HepG2 (cell line): ENCODE data around the gene DIPK1B. TPM values are rescaled to one million over a fixed set of nuclear protein-coding genes. Genes with fewer than 3 reads are reported as not detected.

Experiments
- EED ChIP-seq: sonication (generic); formaldehyde crosslinking; IDR thresholded peaks from 2 replicates; pipeline ENCODE4 v1.5.0; 2020; ENCODE audit warnings: mild to moderate bottlenecking, missing genetic modification reagents
- GABPB1 ChIP-seq: IDR thresholded peaks from 2 replicates; pipeline ENCODE4 v1.6.1; 2016; ENCODE audit warnings: mild to moderate bottlenecking, missing genetic modification reagents, moderate library complexity, missing compliant biosample characterization
- KAT2B ChIP-seq: fragments of 150-350 bp; IDR thresholded peaks from 2 replicates; pipeline ENCODE4 v1.6.1; 2014; ENCODE audit warnings: low read depth, low read length, borderline replicate concordance
- KLF16 ChIP-seq, 2 experiments: sonication (generic) in 1 of 2; formaldehyde crosslinking in 1 of 2; IDR thresholded peaks; 2 replicates each; pipeline versions ENCODE4 v1.6.1 to v1.8.0; 2016 to 2023; ENCODE audit warnings: missing genetic modification reagents in 2 of 2, missing compliant biosample characterization in 1 of 2
- MATR3 ChIP-seq: sonication (generic); formaldehyde crosslinking; IDR thresholded peaks from 2 replicates; pipeline ENCODE4 v1.4.0; 2020; ENCODE audit warnings: missing genetic modification reagents
- MTF2 ChIP-seq: sonication (generic); formaldehyde crosslinking; IDR thresholded peaks from 2 replicates; pipeline ENCODE4 v1.5.0; 2020; ENCODE audit warnings: missing genetic modification reagents, borderline replicate concordance
- MZF1 ChIP-seq: sonication (generic); formaldehyde crosslinking; IDR thresholded peaks from 2 replicates; pipeline ENCODE4 v1.8.1; 2023; ENCODE audit warnings: mild to moderate bottlenecking, missing genetic modification reagents, borderline replicate concordance
- NFYC ChIP-seq: IDR thresholded peaks from 2 replicates; pipeline ENCODE4 v1.6.1; 2016; ENCODE audit warnings: missing genetic modification reagents, missing compliant biosample characterization
- RNF2 ChIP-seq: fragments of 450-650 bp; conservative IDR thresholded peaks from 2 replicates; pipeline ENCODE4 v1.6.1; 2016; ENCODE audit warnings: low read depth
- SOX5 ChIP-seq: IDR thresholded peaks from 2 replicates; pipeline ENCODE4 v1.6.1; 2016; ENCODE audit warnings: borderline replicate concordance
- SRSF1 ChIP-seq: fragments of 200-400 bp; formaldehyde crosslinking; optimal IDR thresholded peaks from 2 replicates; pipeline ENCODE3; 2017; ENCODE audit warnings: mild to moderate bottlenecking, low read depth, low read length, moderate library complexity
- TGIF2 ChIP-seq: IDR thresholded peaks from 2 replicates; pipeline ENCODE4 v1.6.1; 2016; ENCODE audit warnings: control low read depth, missing compliant biosample characterization
- ZNF3 ChIP-seq: IDR thresholded peaks from 2 replicates; pipeline ENCODE4 v1.7.0; 2017; ENCODE audit warnings: inconsistent platforms
- ZNF501 ChIP-seq: sonication (generic); formaldehyde crosslinking; IDR thresholded peaks from 2 replicates; pipeline ENCODE4 v1.5.1; 2020; ENCODE audit warnings: mild to moderate bottlenecking, moderate library complexity, missing genetic modification reagents
- ZNF724P ChIP-seq: sonication (generic); formaldehyde crosslinking; IDR thresholded peaks from 2 replicates; pipeline ENCODE4 v1.8.0; 2022; ENCODE audit warnings: missing genetic modification reagents, borderline replicate concordance
- polyA plus RNA-seq, 8 experiments: library from polyadenylated mRNA; depleted of rRNA in 3 of 8; stranded (reverse) in 7 of 8; unstranded in 1 of 8; fragments of >200 nt; fragmentation: Illumina TruSeq in 4 of 8; extraction: Trizol in 4 of 8; gene quantifications; 2 replicates each; pipeline versions ENCODE4 v1.2.1 to v1.2.3, GENCODE V29; 2011 to 2016; ENCODE audit warnings: low read depth in 4 of 8, missing spikeins in 1 of 8, mixed read lengths in 1 of 8; ENCODE audit not compliant: insufficient read depth in 1 of 8
- total RNA-seq, 5 experiments: library from RNA; depleted of rRNA; stranded (reverse); fragments of >200 nt; fragmentation: Illumina TruSeq; extraction: Trizol; gene quantifications; 2 replicates each; pipeline ENCODE4 v1.2.3, GENCODE V29; 2016; ENCODE audit warnings: low read depth in 1 of 5
- TF ChIP-seq, protein P1 (sequence below): sonication (generic); formaldehyde crosslinking; IDR thresholded peaks from 2 replicates; pipeline ENCODE4 v1.5.1; 2020; ENCODE audit warnings: mild to moderate bottlenecking, missing genetic modification reagents, moderate library complexity
- TF ChIP-seq, protein P2 (sequence below): sonication (generic); formaldehyde crosslinking; IDR thresholded peaks from 2 replicates; pipeline ENCODE4 v1.4.0; 2020; ENCODE audit warnings: missing genetic modification reagents
- TF ChIP-seq, protein P3 (sequence below): sonication (generic); formaldehyde crosslinking; IDR thresholded peaks from 2 replicates; pipeline ENCODE4 v1.4.0; 2020; ENCODE audit warnings: missing genetic modification reagents
- TF ChIP-seq, protein P4 (sequence below): sonication (generic); formaldehyde crosslinking; IDR thresholded peaks from 2 replicates; pipeline ENCODE4 v1.4.0; 2020; ENCODE audit warnings: mild to moderate bottlenecking, missing genetic modification reagents

Gene DIPK1B
- total and polyA plus RNA-seq, 2 of the 13 experiments (the other 11 are each of a cell fraction or from before 2014, with no cell fraction given), result 0.18 to 3.9 TPM

DNA sequence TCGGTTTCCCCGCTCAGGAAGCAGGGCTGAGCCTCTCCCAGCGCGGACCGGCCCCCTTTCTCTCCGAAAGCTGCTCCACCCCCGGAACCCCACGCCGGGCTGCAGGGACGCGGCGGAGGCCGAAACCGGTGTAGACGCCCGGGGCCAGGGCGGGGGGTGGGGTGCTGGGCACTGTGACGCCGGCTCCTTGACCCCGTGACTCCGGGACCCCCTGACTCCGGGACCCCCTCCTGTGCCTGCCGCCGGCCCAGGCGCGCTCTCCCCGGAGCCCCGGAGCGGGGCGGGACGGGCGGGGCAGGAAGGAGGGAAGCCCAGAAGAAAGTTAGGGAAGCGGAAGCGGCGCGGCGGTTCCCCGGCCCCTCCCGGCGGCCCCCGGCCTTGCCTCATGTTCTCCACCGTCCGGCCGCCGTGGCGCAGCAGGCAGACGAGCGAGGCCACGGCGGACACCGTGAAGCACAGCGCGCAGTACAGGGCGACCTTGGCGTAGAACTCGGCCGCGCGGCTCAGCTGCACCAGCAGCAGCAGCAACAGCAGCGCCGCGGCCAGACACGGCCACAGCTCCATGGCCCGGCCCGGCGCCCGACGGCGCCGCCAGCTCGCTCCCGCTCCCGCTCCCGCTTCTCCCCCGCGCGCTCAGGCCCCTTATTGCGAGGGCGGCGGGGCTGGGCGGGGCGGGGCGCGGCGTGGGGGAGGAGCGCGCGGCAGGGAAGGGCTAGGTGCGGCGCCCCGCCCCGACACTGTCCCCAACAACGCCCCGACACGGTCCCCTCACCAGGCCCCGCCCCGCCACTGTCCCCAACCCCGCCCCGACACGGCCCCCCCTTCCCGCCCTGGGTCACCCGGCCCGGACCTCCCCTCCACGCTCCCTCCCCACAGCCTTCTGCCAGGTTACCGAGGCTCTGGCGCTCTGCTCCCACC, 25.3 kb upstream of the DIPK1B start, which contains the start of gene AGPAT2 (continued):
- TF ChIP-seq KLF16 (CRISPR knock-in tag; IDR thresholded peaks at IDR 0.05), result no peak
- no peak for TF ChIP-seq EED (CRISPR knock-in tag)
- TF ChIP-seq MATR3 (CRISPR knock-in tag), result no peak
- TF ChIP-seq NFYC (CRISPR knock-in tag), result no peak
- TF ChIP-seq, protein P1, sequence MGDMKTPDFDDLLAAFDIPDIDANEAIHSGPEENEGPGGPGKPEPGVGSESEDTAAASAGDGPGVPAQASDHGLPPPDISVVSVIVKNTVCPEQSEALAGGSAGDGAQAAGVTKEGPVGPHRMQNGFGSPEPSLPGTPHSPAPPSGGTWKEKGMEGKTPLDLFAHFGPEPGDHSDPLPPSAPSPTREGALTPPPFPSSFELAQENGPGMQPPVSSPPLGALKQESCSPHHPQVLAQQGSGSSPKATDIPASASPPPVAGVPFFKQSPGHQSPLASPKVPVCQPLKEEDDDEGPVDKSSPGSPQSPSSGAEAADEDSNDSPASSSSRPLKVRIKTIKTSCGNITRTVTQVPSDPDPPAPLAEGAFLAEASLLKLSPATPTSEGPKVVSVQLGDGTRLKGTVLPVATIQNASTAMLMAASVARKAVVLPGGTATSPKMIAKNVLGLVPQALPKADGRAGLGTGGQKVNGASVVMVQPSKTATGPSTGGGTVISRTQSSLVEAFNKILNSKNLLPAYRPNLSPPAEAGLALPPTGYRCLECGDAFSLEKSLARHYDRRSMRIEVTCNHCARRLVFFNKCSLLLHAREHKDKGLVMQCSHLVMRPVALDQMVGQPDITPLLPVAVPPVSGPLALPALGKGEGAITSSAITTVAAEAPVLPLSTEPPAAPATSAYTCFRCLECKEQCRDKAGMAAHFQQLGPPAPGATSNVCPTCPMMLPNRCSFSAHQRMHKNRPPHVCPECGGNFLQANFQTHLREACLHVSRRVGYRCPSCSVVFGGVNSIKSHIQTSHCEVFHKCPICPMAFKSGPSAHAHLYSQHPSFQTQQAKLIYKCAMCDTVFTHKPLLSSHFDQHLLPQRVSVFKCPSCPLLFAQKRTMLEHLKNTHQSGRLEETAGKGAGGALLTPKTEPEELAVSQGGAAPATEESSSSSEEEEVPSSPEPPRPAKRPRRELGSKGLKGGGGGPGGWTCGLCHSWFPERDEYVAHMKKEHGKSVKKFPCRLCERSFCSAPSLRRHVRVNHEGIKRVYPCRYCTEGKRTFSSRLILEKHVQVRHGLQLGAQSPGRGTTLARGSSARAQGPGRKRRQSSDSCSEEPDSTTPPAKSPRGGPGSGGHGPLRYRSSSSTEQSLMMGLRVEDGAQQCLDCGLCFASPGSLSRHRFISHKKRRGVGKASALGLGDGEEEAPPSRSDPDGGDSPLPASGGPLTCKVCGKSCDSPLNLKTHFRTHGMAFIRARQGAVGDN (CRISPR knock-in tag), result peak; percentile 75
- TF ChIP-seq ZNF724P (CRISPR knock-in tag), result no peak
- TF ChIP-seq, protein P2, sequence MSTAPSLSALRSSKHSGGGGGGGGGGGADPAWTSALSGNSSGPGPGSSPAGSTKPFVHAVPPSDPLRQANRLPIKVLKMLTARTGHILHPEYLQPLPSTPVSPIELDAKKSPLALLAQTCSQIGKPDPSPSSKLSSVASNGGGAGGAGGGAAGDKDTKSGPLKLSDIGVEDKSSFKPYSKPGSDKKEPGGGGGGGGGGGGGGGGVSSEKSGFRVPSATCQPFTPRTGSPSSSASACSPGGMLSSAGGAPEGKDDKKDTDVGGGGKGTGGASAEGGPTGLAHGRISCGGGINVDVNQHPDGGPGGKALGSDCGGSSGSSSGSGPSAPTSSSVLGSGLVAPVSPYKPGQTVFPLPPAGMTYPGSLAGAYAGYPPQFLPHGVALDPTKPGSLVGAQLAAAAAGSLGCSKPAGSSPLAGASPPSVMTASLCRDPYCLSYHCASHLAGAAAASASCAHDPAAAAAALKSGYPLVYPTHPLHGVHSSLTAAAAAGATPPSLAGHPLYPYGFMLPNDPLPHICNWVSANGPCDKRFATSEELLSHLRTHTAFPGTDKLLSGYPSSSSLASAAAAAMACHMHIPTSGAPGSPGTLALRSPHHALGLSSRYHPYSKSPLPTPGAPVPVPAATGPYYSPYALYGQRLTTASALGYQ (CRISPR knock-in tag), result no peak
- TF ChIP-seq MTF2, result peak; percentile 37; the same call in 1 of the 2 replicates
- TF ChIP-seq ZNF501 (CRISPR knock-in tag), result 0 out of 2 replicates have a peak, but pooled peaks have one; percentile 20
- TF ChIP-seq, protein P3, sequence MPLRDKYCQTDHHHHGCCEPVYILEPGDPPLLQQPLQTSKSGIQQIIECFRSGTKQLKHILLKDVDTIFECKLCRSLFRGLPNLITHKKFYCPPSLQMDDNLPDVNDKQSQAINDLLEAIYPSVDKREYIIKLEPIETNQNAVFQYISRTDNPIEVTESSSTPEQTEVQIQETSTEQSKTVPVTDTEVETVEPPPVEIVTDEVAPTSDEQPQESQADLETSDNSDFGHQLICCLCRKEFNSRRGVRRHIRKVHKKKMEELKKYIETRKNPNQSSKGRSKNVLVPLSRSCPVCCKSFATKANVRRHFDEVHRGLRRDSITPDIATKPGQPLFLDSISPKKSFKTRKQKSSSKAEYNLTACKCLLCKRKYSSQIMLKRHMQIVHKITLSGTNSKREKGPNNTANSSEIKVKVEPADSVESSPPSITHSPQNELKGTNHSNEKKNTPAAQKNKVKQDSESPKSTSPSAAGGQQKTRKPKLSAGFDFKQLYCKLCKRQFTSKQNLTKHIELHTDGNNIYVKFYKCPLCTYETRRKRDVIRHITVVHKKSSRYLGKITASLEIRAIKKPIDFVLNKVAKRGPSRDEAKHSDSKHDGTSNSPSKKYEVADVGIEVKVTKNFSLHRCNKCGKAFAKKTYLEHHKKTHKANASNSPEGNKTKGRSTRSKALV, result peak; percentile 74
- TF ChIP-seq GABPB1 (CRISPR knock-in tag), result peak; percentile 60; the same call in 1 of the 2 replicates
- no peak for TF ChIP-seq MZF1 (CRISPR knock-in tag)
- TF ChIP-seq, protein P4, sequence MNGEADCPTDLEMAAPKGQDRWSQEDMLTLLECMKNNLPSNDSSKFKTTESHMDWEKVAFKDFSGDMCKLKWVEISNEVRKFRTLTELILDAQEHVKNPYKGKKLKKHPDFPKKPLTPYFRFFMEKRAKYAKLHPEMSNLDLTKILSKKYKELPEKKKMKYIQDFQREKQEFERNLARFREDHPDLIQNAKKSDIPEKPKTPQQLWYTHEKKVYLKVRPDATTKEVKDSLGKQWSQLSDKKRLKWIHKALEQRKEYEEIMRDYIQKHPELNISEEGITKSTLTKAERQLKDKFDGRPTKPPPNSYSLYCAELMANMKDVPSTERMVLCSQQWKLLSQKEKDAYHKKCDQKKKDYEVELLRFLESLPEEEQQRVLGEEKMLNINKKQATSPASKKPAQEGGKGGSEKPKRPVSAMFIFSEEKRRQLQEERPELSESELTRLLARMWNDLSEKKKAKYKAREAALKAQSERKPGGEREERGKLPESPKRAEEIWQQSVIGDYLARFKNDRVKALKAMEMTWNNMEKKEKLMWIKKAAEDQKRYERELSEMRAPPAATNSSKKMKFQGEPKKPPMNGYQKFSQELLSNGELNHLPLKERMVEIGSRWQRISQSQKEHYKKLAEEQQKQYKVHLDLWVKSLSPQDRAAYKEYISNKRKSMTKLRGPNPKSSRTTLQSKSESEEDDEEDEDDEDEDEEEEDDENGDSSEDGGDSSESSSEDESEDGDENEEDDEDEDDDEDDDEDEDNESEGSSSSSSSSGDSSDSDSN (CRISPR knock-in tag), result peak; percentile 55; the same call in 1 of the 2 replicates
- no peak for TF ChIP-seq SRSF1
- TF ChIP-seq ZNF3 (CRISPR knock-in tag), result no peak
- TF ChIP-seq KAT2B, result no peak
- 0 out of 2 replicates have a peak, but pooled peaks have one; percentile 20 for TF ChIP-seq TGIF2 (CRISPR knock-in tag)
- no peak for TF ChIP-seq SOX5
- peak; percentile 45; the same call in 1 of the 2 replicates for TF ChIP-seq RNF2
